EH (cell line): ENCODE data around the gene TEDDM1.
"Not testable (repeated sequence)": the region's sequence is repeated elsewhere in the genome, so short reads cannot be mapped to it uniquely, and the experiment has no call there.

Experiments used
- DNase-seq: peaks from one replicate; pipeline ENCODE4 v3.0.0-alpha.2; 2015; ENCODE audit warnings: low read depth

Gene TEDDM1

DNA sequence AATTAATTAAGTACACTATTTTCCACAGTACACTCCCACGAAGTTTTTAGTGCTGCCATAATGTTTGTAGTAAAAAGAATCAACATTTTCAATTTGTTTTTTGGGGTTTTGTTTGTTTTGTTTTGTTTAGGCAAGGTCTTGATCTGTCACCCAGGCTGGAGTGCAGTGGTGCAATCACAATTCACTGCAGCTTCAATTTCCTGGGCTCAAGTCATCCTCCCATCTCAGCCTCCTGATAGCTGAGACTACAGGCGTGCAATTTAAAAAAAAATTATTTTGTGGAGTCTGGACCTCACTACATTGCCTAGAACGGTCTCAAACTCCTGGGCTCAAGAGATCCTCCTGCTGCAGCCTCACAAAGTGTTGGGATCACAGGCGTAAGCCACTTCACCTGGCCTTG lies 20.3 kb downstream of the TEDDM1 start:
- no peak for DNase-seq

DNA sequence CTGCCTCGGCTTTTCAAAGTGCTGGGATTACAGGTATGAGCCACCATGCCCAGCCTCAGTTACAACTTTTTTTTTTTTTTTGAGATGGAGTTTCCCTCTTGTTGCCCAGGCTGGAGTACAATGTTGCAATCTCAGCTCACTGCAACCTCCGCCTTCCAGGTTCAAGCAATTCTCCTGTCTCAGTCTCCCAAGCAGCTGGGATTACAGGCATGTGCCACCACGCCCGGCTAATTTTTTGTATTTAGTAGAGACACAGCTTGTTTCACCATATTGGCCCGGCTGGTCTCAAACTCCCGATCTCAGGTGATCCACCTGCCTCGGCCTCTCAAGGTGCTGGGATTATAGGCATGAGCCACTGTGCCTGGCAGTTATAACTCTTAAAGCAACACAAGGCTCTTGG lies 20.7 kb downstream of the TEDDM1 start:
- not testable (repeated sequence) for DNase-seq

DNA sequence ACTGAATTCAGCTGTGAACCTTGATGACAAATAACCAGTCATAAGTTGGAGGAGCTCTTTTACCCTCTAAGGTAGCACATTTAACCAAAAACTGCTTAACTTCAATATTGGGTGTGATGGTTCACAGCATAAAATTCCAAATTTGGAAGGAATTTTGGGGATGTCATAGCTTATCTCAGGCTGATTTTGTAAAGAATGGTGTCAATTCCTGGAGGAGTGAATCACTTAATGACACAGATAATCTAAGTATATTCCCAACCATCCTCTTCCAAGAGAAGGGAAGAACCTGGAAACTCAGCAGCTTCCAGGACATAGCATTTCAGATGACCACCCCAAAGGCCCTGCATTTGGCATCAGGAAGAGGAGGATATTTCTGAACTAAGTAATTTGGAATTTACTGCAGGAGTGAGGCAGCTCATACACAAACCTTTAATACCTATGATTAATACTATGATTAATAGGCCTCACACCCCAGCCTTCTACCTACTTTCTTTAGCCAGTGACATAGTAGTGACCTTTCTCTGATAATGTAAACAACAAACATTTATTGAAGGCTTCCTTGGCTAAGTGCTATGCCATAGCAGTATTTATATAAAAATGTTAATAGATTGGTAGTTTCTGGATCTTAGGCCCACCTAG lies 23.4 kb downstream of the TEDDM1 start:
- DNase-seq = peak; percentile 48

DNA sequence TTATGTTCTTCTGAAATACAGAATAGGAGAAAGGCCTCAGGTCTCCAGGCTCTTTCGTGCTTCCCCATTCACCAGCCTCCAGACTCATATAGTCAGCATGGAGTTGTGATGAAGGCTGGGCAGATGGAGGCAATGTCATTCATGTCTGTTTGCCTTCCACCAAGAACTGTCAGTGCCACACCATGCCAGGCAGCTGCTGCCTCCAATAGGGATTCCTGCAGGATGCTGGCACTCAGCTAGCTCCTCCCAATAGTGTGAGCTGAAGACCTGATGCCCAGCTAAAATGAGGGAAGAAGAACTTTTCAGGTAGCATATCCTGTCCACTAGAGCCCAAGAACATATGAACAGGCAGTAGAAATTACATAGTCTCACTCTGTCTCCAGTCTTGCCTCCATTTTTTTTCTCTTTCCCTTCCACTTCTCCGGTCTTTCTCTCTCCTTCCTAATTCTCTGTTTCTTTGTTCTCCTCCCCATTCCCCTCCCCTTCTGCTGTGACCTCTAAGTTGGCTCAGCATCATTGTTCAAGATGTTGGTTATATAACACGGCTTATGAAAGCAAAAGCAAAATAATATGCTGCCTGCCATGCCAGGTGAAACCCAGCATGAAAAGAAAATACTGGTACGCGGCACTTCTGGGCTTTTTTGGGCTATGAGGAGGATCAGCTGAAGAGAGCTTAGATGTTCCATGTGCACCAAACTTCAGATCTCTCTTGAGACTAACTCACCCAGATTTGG lies 26.2 kb downstream of the TEDDM1 start:
- no peak for DNase-seq

GRCh38 chr1:182370532-182370931 lies 29.9 kb downstream of the TEDDM1 start:
- DNase-seq = no peak

- DNase-seq = no peak
Measured at GRCh38 chr1:182368903-182369302, 31.6 kb downstream of the TEDDM1 start.

GRCh38 chr1:182368358-182368757 lies 32.1 kb downstream of the TEDDM1 start:
- no peak for DNase-seq

GRCh38 chr1:182367926-182368325 lies 32.5 kb downstream of the TEDDM1 start:
- no peak for DNase-seq

GRCh38 chr1:182366596-182366995 lies 33.9 kb downstream of the TEDDM1 start:
- DNase-seq = no peak

GRCh38 chr1:182359645-182360044 lies 40.8 kb downstream of the TEDDM1 start:
- DNase-seq = no peak

DNA sequence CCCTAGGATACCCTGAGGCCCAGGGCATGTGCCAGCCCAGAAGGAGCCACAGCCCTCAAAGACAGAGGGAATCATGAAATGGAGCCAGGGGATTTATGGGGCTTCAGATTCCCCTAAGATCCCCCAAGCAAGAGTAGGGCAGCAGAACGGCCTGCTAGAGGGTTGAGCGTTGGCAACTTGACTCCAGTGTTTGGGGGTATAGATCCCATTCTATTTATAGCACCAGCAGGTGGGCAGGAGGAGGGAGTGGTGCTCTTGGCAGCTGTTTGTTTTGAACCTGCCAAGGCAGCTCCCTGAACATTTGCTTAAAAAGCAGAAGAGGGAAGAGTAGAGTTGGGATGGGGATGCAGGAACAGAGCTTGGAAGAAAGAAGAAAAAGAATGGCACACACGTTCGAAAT lies 42.6 kb downstream of the TEDDM1 start:
- DNase-seq = no peak

- DNase-seq = no peak
Measured at GRCh38 chr1:182357171-182357570, 43.3 kb downstream of the TEDDM1 start.

DNA sequence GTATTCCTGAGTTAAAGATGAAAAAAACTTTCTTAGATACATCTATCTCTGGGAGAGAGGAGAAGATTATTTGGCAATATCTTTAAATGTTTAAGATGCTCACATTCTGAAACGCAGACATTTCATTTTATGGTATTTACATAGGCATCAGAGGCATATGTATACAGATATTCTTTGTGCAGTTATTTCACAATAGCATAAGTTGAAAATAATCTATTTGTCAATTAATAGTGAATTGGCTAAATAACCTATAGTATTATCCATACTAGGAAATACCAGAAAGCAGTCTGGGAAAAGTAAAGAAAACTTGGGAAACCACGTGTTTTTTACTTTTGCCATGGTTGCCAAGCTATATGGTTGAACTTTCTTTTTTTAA lies 44.8 kb downstream of the TEDDM1 start:
- no peak for DNase-seq

DNA sequence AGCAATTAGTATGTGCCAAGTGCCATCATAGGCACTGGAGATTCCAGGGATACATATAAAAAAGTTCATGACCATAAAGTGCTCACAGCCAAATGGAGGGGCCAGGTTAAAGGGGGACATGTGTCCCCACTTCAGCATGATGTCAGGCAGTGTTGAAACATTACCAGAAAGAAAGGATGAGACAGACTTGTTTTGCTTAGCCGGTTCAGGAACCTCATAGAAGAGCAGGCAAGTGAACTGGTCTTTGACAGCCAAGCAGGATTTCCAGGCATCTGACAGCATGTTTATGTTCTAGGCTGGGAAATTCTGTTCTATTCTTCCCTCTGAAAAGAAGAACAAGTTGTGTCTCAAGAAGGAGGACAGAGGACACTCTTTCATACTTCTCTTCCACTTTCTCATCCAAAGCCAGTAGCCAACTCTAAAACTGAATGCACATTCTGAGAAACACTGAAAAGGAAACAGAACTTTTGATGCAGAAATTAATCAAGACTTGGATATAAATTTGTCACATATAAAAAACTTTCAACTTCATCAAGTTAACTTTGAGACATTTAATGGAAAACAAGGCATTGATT lies 48.6 kb downstream of the TEDDM1 start:
- DNase-seq = no peak

DNA sequence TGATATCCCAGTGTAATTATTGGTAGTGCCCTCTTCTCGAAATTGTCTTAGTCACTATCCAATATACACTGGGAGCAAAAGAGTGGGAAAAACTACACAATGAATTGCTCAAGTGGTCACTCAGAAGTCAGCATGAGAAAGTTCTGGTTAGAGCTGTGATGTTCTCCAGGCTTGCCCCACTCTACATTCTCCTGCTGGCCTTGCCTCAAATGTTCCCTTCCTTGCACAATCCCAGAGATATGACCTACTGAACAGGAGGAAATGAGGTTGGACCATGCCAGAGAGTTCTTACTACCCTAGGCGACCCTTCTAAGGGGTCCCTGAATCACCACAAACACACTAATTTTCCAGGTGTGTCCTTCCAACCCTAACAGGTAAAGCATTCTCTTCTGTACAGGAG lies 49.6 kb downstream of the TEDDM1 start:
- no peak for DNase-seq

- DNase-seq = peak; percentile 81
Measured at GRCh38 chr1:182348961-182349747, 51.3 kb downstream of the TEDDM1 start.
